ENCODE results near the gene BACH2.
A peak's percentile ranks its signal among the peaks of the same experiment; 100 is the strongest.
"Not testable (repeated sequence)": the region's sequence is repeated elsewhere in the genome, so short reads cannot be mapped to it uniquely, and the experiment has no call there.

BACH2 gene

DNA sequence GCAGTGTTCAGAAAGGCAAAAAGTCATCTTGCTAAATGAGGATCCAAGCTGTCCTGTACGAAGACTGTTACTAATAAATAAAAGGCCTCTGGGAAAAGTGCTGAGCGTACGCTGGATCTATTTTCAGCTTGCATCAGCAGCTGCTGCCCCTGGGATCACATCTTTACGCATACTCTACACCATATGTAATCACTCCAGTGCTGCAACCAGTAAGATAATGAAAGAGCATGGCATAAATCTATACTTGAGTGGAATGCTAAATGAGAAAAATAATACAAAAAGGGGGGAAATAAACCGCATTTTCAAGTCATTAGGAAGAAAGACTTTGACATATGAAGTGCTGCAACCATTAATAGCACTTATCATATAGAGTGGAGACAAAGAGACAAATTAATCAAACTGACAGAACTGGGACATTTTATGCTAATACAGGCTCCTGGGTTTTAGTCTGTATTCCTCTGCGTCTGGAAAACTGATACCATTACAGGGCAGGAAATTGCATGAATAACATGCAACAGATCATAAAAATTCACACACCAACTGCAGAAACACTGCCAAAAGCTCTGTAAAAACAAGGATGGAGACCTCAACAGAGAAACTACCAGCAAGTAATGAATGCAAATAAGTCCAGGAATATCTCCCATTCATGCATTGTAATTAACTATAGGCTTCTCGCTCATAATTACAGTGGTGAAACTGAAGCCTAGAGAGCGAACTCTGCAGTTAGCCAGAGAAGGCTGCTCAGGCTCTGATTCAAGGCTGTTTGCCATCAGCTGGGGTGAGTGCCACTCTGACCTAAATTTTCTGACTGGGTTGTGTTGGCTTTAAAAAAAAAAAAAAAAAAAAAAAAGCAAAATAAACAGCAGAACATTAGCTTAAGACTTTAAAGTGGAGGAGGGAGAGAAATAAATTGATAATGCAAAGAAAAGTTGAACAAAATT, 318.6 kb downstream of the BACH2 start:
- peak in 1 of 51 donors; percentile 8 for DNase-seq

DNA sequence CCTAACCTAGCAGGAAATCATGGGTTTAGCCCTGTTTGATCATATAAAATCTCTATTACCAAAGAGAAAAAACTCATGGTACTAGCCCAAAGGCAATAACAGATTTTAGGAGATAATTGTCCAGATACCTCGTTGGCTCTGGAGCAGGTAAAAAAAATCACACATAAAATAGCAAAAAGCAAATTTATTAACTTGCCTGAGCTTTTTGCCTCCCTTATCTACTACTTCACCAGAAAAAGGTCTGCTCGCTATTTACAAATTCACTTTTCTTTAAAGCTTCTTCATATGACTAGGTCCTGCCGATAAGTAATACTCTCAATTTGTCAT, 320.0 kb downstream of the BACH2 start:
- DNase-seq: no peak

DNA sequence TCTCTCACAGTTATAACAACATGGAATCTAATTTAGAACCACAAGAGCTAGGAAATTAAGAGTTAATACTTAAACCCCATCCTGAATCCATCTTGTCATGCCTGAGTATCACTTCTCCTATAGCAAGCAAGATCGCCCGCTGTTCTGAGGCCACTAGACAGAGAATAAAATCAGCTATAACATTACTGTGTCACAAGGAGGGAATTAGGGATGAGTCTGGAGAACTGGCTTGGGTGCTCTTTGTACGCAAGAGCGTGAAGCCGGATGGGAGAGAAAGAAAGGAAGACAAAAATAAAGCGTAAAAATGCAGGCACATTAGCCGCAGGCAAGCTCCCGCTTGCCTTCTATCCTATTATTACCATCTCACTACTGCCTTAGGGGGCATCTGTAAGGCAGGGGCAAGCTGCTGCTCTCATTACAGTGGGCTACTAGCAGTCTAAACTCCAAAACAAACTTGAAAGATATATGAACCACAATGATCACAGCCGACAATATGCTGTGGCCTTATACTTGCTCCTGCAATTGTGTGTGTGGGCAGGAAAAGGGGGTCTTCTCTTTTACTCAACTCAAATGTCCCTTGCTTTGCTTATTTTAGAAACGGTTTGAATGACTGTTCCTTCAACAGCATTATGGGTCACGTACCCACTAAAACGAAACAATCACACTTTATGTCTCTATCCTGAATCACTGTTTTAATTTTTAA, 320.5 kb downstream of the BACH2 start:
- DNase-seq: no peak

DNA sequence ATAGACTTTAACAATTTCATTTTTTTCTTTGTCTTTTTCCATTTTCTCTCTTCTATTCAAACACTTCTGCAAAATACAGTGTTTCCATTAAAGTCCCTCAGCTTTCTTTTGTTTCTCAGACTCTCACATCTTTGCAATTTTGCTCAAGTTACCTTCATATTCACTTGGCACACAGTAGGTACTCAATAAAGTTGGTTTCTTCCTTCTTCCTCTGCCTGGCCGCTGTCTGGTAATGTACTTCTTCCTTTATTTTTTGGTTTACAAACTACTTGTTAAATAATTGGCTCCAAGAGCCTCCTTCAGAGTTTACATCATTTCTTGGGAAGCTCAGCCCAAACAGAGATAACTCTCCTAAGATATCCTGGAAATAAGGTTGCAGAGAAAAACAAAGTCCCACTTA, 321.3 kb downstream of the BACH2 start:
- no peak for DNase-seq

DNA sequence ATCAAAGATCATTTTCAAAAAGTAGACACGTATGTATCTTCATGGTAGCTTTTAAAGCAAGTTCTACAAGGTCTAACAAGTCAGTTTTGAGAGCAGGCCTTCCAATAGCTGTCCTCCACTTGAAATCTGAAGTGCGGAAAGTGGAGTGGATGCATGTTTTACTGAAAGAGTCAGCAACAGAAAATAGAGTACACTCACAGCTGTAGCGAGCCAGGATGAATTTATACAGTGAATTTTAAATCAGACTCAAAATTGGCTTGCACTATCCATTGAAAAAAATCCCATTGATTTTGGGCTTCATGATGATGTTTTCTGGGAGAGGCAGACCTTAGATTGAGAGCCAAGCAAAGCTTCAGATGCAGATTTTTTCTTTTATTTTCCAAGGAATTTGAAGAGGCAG, 321.8 kb downstream of the BACH2 start:
- DNase-seq: no peak

DNA sequence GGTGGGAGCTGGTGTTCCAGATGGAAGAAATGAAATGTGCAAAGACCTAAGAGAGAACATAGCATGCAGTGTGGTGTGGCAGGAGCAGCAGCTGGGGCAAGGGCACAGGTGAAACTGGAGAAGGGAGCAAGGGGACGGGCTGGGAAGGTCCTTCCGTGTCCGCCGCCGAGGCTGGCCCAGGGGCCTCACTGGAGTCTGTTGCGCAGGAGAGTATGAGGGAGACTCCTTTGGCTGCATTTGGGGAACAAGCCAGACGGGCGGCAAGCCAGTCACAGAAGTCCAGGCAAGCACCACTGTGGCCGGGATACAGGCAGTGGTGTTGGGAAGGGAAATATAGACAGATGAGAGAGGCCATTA, 324.6 kb downstream of the BACH2 start:
- DNase-seq: no peak

DNA sequence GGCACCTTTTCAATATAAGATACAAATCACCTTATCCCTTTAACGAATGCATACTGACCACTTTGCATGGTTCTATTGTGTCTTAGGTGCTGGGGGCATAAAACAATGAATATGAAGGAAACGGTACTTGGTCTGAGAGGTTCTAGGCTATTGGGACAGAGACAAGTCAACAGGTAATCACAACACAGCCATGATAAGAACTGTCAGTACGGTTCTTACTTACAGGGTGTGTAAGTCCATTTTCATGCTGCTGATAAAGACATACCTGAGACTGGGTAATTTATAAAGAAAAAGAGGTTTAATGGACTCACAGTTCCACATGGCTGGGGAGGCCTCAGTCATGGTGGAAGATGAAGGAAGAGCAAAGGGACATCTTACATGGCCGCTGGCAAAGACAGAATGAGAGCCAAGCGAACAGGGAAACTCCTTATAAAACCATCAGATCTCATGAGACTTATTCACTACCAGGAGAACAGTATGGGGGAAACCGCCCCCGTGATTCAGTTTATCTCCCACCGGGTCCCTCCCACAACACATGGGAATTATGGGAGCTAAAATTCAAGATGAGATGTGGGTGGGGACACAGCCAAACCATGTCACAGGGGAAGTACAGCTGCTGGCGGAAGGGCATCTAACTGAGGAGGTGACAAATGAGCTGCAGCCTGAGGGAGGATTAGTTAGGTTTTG, 325.2 kb downstream of the BACH2 start:
- DNase-seq: not testable (repeated sequence)

DNA sequence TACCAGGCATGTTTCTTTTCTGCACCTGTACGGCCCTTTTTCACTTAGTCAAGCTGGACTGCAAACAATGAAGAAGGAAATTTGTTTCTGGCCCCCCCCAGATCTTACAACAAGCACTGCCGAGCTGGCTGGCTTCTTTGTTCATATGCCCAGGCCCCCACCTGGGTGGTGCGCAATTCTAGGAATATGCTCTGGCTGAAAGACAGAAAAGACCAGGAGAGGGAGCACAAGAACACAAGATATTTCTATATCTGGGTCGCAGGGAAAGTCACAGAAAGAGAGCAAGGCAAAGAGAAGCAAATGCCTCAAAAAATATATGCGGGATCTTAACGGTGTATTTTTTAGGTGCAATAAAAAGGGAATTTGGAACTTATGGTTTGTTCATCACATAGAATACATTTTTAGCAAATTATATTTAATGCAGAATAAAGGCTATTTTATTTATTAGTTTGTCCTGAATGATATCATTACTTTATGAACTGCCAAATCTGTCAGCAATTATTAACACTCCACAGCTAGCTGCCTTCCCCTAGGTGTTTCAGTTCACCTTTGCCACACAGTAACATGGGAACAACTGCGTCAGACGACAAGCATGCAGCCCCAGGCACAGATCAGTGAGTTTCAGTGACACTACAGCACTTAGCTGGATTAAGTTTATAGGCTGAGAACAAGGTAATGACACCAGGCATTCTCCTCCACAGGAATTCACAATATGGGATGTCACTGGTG, 325.9 kb downstream of the BACH2 start:
- DNase-seq: peak in 32 of 51 donors; percentile 7 to 74 (median 26)

DNA sequence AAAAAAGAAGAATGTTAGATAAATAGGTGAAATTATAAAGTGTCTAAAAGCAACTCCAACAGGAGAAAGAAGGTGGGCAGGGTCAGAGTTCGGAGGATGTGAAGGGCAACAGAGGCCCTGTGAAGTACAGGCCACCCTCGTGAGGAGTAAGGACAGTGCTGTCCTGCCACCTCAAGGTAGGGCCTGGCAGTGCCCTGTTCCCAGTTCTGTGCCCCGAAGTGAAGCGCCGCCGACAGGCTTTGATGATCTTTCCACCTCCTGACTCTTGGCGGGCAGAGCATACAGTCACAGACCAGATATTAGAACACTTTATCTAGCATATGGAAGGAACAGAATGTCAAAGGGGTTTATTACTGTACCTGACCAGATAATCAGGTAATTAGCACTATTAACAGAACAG, 326.6 kb downstream of the BACH2 start:
- peak in 13 of 51 donors; percentile 4 to 40 (median 19) for DNase-seq

DNA sequence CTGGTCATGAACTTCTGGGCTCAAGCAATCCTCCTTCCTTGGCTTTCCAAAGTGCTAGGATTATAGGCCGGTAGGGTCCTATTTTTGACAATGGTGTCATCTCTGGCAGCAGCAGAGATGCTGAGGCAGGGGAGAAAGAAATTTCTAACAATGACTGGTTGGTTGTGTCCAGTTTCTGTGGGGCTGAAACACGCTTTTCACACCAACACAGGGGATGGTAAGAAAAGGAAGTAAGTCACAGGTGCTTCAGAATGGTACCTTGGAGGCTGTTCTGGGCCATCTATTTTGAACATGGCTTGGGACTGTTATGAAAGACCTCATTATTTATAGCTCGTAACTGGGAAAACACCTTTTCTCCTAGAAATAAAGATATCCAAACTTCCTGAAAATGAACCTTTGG, 329.7 kb downstream of the BACH2 start:
- DNase-seq: no peak

DNA sequence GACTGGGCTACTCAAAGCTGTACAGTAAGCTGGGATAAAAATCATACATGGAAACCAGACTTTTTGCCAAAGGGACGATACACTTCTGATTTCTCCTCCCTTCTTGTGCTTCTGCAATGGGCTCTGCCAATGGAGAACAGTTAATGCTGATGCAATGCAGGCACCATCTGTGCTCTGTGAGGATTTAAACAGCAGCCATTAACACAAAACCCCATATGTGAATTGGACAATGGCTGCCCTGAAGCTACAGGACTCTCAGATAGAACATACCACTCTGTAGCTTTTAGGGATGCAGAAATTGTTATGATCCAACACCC, 330.5 kb downstream of the BACH2 start:
- DNase-seq: no peak

DNA sequence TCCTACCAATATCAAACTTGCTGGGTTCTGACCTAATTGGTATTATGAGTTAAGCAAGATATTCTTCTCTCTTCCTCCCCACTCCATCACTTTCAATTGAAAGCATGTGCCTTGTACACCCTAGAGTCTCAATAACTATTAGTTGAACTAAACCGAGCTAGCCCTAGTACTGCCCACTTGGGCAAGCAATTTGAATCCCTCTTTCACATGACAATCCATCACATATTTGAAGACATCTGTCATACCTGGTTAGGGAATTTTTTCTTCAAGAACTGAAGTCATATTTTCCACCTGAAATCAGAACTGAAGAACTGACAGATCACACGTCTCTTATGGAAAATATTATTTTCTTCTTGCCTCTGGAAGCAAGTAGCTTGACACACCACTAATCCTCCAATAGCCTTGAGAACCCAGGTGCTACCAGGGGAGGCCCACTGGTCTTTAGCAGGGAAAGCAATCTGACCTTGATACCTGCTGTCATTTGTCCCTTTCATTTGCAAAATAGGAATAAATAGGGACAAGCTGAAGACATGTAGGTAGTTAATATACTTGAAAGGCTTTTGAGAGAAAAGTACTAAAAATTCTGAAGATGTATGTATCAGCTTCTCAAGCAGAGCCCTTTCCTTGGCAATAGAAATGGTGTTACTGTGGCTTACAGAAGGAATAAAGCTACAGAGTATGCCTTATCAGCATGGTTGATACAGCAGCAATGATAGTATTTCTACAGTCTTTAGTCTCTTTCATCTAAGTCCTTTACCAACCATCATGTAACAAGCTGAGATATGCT, 331.0 kb downstream of the BACH2 start:
- DNase-seq: no peak

DNA sequence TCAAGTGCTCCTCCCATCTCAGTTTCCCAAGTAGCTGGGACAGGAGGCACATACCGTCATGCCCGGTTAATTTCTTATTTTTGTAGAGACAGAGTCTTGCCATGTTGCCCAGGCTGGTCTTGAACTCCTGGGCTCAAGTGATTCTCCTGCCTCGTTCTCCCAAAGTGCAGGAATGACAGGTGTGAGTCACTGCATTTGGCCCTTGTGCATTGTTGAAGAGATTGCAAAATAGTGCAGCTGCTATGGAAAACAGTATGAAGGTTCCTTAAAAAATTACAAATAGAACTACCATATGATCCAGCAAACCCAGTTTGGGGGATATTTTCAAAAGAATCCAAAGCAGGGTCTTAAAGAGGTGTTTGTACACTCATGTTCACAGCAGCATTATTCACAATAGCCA, 333.3 kb downstream of the BACH2 start:
- DNase-seq: no peak

DNA sequence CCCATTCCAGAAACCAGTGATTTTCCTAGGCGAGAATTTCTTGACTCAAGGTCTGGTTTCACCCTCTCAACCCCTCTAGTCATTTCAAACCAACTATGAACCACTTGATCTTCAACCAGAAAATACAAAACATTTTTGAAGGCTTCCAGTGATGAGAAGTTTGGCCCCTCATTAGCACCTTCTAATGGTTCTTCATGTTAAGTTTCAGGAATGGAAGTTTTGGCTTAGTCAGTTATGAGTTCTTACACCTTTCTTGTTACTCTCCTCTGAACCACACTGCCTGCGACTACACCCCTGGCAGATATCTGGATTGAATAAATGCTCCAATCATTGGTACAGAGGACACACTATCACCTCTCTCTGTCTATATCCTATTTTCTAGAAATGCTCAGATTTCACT, 335.2 kb downstream of the BACH2 start:
- no peak for DNase-seq

DNA sequence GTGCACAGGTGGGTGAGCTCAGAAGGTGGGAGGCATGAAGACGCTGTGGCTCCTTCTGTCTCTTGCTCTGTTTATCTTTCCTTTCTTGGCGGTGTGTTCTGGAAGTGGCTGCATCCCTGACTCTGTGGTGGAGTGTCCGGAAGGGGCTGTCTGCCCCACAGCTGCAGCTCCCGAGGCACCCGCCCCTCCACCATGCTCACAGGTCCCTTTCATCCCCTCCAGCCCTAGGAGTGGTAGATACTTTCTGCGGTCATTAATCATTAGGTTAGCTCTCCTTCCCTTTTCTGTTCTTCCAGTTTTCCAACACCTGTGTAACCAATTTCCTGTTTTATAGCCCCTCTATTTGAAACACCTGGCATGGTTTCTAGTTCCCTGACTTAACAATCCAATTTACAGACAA, 336.8 kb downstream of the BACH2 start:
- no peak for DNase-seq

DNA sequence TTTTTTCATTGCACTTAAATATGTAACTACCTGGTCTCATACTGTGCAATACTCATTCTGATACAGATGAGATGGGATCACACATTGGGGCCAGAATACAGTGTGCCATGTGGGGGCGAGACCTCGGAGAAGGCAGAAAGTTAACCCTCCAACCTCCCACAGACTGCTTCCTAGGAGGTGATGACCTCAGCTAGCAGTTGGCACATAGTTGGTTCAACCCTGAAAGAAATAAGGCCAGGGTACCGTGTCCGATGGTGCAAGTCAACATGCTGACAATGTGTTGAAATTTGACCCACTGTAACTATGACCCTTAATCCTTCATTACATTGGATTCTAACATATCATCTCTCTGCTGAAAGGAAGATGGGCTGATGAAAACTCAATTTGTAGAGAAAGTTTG, 340.5 kb downstream of the BACH2 start:
- DNase-seq: no peak

DNA sequence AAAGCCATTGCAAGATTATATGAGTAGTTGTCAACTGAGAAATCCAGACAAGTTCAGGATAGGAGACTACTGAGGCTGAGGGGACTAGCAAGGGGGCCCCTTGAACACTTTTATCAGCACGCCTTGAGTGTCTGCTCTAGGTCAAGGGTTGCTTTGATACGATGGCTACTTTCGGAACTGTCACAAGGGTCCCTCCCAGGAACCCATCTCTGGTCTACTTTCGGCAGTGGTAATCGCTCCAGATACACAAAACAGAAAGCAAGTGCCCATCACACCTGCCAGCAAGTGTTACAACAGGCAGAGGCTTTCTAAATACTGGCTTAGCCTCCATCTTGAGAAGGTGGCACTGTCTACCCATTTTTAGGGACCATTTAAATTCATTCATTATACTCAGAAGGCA, 341.3 kb downstream of the BACH2 start:
- DNase-seq: no peak

DNA sequence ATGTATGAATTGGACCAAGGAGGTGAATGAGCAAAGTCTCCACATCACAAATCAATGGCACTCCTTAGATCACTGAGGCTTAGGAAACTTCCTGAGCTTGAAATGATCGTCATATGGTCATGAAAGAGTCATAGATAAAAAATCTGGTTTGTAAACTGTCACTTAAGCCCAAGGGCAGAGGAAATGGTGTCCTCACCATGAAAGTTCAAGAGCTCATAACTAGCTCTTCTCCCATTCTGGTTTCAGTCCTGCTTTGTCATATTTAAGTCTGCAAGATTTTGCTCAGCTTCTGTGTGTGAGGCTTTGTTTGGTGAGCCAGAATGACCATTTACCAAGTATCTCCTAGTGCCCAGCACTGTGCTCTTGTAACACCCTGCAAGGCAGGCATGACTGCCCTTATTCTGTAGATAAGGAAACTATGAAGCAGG, 341.9 kb downstream of the BACH2 start:
- DNase-seq: no peak

DNA sequence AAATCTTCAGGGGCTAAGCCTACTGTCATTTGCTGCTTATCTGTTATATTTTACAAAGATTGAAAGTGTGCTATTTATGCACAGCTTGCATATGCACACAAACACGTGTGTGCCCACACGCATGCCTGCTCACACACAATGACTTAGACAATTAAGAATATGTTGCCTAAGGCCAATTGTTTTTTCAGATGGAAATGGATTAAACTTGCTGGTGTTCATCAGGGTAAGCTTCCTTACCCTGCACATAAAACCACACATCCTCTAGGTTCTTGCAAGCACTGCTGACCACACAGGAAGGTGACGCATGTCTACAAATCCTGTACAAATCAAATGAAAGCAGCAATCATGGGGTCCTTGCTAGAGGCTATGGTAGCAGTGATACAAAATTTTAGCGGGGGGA, 344.0 kb downstream of the BACH2 start:
- DNase-seq: no peak

DNA sequence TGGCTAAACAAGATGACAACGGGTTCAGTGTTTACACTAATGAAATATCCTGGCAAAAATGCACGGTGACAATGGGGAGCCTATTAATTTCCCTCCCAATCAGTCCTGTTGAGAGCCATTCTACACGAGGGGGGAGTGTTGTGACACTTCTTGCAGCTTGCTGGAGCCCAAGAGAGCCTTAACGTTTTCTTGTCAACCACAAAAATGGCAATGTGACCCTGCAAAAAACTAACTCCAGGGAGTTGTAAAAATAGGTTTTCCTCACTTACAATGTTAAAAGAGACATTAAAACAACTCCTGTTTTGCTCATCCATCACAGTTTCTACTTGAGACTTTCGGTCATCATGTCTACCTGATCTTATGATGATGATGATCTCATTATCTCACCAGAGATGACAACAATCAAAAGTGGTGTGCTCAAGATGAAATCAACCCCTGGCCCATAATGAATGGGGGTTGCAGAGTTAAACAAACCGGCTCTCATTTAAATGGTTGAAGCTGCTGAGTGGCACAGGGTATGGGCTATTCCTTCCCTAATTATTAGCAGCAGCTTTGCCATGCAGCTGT, 344.5 kb downstream of the BACH2 start:
- DNase-seq: peak in 1 of 51 donors; percentile 37
